ENCODE results near the gene AP1AR. TPM values are rescaled to one million over a fixed set of nuclear protein-coding genes. Genes with fewer than 3 reads are reported as not detected.
A peak's percentile ranks its signal among the peaks of the same experiment; 100 is the strongest.

The AP1AR gene
- polyA plus RNA-seq, 2 of the 4 experiments (the other 2 are of a cell fraction) = 16.0 to 34.6 TPM

DNA sequence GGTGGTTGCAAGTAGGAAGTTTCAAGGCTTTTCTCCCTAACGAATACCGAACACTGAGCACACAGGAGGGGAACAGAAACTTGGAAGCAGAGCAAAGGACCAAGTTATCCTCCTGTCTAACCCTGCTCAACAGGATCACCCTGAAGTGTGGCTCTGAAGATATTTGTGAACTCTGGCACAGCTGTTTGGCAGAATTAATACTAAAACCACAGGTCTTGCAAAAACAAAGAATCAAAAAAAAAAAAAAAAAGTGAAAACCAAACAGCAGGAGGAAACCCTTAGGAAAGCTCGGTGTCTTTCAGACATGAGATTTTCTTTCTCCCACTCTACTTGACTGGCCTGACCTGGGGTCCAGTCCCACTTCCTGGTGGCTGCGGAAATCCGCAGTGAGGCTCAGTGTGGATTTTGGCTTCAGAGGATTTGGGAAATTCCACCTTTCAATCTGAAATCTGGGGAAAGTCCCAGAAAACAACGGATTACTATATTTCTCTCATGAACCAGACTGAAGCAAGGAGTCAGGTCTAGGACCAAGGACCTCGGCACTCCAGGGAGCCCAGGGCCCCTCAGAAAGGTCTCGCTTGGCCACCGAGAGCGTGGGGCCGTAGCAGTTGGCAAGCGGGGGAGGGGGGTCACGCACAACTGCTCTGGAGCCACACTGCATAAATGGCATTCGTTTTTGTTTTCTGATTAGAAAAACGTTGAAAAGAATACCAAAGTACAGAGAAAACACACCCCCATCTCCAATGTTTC is 53.2 kb downstream of the AP1AR start:
- Histone ChIP-seq H3K4me2 (peak overlapping the region; percentile 98), H3K4me1 (peaks cover 5% of the 10 kb centered on the region; the same call in 1 of the 3 replicates), H3K9me3 (no peaks in the 10 kb centered on the region), H3K27ac (peak overlapping the region; percentile 84 to 97), H3K4me3 (peak overlapping the region; percentile 77)
- CTCF ChIA-PET = interaction anchor here (0.5 to 1.4 kb wide), 2 partner anchors 37 to 95 kb away, joined by 3 read pairs; no protein-coding TSS in a partner anchor
- peak in 1 of 2 experiments; percentile 10 for DNase-seq (ENCODE audit: low read depth in 1 of 2, low spot score in 1 of 2)
- WGBS (ENCODE audit: missing lambda C conversion rate) = 5% methylated on average over 15 of the region's 15 CpGs
- POLR2A ChIA-PET = interaction anchor here (0.7 kb wide), 1 partner anchor 12 kb away, joined by 3 read pairs; no protein-coding TSS in a partner anchor
- no peak for FAIRE-seq
- TF ChIP-seq, protein P1, sequence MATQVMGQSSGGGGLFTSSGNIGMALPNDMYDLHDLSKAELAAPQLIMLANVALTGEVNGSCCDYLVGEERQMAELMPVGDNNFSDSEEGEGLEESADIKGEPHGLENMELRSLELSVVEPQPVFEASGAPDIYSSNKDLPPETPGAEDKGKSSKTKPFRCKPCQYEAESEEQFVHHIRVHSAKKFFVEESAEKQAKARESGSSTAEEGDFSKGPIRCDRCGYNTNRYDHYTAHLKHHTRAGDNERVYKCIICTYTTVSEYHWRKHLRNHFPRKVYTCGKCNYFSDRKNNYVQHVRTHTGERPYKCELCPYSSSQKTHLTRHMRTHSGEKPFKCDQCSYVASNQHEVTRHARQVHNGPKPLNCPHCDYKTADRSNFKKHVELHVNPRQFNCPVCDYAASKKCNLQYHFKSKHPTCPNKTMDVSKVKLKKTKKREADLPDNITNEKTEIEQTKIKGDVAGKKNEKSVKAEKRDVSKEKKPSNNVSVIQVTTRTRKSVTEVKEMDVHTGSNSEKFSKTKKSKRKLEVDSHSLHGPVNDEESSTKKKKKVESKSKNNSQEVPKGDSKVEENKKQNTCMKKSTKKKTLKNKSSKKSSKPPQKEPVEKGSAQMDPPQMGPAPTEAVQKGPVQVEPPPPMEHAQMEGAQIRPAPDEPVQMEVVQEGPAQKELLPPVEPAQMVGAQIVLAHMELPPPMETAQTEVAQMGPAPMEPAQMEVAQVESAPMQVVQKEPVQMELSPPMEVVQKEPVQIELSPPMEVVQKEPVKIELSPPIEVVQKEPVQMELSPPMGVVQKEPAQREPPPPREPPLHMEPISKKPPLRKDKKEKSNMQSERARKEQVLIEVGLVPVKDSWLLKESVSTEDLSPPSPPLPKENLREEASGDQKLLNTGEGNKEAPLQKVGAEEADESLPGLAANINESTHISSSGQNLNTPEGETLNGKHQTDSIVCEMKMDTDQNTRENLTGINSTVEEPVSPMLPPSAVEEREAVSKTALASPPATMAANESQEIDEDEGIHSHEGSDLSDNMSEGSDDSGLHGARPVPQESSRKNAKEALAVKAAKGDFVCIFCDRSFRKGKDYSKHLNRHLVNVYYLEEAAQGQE (IDR thresholded peaks at IDR 0.05) = no peak
- TF ChIP-seq HOXB13 (CRISPR knock-in tag; IDR thresholded peaks at IDR 0.05; ENCODE audit: low read depth) (no peak), HOXB5 (CRISPR knock-in tag; IDR thresholded peaks at IDR 0.05) (no peak), TFCP2L1 (CRISPR knock-in tag; IDR thresholded peaks at IDR 0.05) (no peak), HDAC2 (IDR thresholded peaks at IDR 0.05) (no peak), CBX8 (IDR thresholded peaks at IDR 0.05) (no peak), ZSCAN20 (CRISPR knock-in tag; IDR thresholded peaks at IDR 0.05) (no peak), JUNB (IDR thresholded peaks at IDR 0.05) (no peak), KDM5A (IDR thresholded peaks at IDR 0.05) (no peak)
- TF ChIP-seq, protein P2, sequence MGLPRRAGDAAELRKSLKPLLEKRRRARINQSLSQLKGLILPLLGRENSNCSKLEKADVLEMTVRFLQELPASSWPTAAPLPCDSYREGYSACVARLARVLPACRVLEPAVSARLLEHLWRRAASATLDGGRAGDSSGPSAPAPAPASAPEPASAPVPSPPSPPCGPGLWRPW (IDR thresholded peaks at IDR 0.05) = no peak
- ATAC-seq = peak in 1 of 2 experiments; percentile 51; a peak in 3 of 6 replicates

DNA sequence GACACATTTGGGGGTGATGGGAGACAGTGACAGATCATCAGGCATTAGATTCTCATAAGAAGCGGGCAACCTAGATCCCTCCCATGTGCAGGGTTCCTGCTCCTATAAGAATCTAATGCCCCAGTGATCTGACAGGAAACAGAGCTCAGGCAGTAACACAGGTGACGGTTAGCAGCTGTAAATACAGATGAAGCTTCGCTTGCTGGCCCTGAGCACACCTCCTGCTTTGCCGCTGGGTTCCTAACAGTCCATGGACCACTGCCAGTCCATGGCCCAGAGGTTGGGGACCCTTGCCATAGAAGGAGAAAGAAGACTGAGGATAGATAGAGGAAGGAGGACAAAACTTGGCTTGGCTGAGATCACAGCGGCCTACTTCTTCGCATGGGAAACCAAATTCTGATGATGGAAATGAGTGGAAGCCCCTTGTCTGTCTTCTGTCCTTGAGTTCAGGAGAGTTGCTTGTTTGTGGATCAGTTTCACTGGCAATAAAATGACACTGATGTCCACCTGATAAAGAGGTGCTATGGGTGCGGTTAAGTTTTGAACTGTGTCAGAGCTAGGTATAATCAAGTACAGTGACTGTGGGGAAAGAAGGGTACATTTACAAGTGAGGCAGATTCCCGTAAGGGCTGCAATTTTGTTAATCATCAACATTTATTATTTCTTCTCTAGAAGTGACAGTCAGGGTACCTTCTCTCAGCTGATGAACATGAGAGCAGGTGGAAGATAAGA is 55.8 kb downstream of the AP1AR start:
- CTCF ChIA-PET = no interaction called here

More for the DNA sequence above, 55.8 kb downstream of the AP1AR start:
- WGBS (ENCODE audit: missing lambda C conversion rate) = 94% methylated on average over 8 of the region's 8 CpGs
- TF ChIP-seq, protein P3, sequence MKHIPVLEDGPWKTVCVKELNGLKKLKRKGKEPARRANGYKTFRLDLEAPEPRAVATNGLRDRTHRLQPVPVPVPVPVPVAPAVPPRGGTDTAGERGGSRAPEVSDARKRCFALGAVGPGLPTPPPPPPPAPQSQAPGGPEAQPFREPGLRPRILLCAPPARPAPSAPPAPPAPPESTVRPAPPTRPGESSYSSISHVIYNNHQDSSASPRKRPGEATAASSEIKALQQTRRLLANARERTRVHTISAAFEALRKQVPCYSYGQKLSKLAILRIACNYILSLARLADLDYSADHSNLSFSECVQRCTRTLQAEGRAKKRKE (CRISPR knock-in tag; IDR thresholded peaks at IDR 0.05; ENCODE audit: low read depth) = no peak
- TF ChIP-seq NPAS2 (CRISPR knock-in tag; IDR thresholded peaks at IDR 0.05; ENCODE audit: borderline replicate concordance) (no peak), CEBPB (IDR thresholded peaks at IDR 0.05) (no peak), CHD2 (IDR thresholded peaks at IDR 0.05; ENCODE audit: low read length, partially characterized antibody) (no peak), NR3C1 (IDR thresholded peaks at IDR 0.05) (no peak), HOXA7 (CRISPR knock-in tag; IDR thresholded peaks at IDR 0.05) (no peak), KDM5A (IDR thresholded peaks at IDR 0.05) (no peak), GATA3 (IDR thresholded peaks at IDR 0.05; ENCODE audit: borderline replicate concordance) (no peak), EHF (CRISPR knock-in tag; IDR thresholded peaks at IDR 0.05) (no peak)
- TF ChIP-seq, protein P2 (IDR thresholded peaks at IDR 0.05) = no peak
- TF ChIP-seq, protein P4, sequence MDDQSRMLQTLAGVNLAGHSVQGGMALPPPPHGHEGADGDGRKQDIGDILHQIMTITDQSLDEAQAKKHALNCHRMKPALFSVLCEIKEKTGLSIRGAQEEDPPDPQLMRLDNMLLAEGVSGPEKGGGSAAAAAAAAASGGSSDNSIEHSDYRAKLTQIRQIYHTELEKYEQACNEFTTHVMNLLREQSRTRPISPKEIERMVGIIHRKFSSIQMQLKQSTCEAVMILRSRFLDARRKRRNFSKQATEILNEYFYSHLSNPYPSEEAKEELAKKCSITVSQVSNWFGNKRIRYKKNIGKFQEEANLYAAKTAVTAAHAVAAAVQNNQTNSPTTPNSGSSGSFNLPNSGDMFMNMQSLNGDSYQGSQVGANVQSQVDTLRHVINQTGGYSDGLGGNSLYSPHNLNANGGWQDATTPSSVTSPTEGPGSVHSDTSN (IDR thresholded peaks at IDR 0.05) = no peak
- TF ChIP-seq, protein P5, sequence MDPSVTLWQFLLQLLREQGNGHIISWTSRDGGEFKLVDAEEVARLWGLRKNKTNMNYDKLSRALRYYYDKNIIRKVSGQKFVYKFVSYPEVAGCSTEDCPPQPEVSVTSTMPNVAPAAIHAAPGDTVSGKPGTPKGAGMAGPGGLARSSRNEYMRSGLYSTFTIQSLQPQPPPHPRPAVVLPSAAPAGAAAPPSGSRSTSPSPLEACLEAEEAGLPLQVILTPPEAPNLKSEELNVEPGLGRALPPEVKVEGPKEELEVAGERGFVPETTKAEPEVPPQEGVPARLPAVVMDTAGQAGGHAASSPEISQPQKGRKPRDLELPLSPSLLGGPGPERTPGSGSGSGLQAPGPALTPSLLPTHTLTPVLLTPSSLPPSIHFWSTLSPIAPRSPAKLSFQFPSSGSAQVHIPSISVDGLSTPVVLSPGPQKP (IDR thresholded peaks at IDR 0.05; ENCODE audit: low read depth, low read length) = no peak
- TF ChIP-seq, protein P6, sequence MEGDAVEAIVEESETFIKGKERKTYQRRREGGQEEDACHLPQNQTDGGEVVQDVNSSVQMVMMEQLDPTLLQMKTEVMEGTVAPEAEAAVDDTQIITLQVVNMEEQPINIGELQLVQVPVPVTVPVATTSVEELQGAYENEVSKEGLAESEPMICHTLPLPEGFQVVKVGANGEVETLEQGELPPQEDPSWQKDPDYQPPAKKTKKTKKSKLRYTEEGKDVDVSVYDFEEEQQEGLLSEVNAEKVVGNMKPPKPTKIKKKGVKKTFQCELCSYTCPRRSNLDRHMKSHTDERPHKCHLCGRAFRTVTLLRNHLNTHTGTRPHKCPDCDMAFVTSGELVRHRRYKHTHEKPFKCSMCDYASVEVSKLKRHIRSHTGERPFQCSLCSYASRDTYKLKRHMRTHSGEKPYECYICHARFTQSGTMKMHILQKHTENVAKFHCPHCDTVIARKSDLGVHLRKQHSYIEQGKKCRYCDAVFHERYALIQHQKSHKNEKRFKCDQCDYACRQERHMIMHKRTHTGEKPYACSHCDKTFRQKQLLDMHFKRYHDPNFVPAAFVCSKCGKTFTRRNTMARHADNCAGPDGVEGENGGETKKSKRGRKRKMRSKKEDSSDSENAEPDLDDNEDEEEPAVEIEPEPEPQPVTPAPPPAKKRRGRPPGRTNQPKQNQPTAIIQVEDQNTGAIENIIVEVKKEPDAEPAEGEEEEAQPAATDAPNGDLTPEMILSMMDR (IDR thresholded peaks at IDR 0.05) = no peak
- POLR2A ChIA-PET = interaction anchor here (1.0 kb wide), 1 partner anchor 9 kb away, joined by 3 read pairs; no protein-coding TSS in a partner anchor
- no peak overlapping the region for H3K4me2 ChIP-seq
- no peak for FAIRE-seq
- no peak for ATAC-seq
- no peak overlapping the region for H3K4me3 ChIP-seq
- peaks cover 5% of the 10 kb centered on the region; the same call in 1 of the 3 replicates for H3K4me1 ChIP-seq
- H3K27ac ChIP-seq = no peak overlapping the region
- no peaks in the 10 kb centered on the region for H3K9me3 ChIP-seq
- no peak for DNase-seq (ENCODE audit: low read depth in 1 of 2, low spot score in 1 of 2)
